Mucosa of stomach (tissue), 1 donor: ENCODE data around the gene ACBD6.

Experiments
- H3K27me3 ChIP-seq: one replicate; pipeline ENCODE4 v1.7.0; 2013; ENCODE audit warnings: mild to moderate bottlenecking, low read length; ENCODE audit not compliant: control insufficient read depth, insufficient read depth
- H3K36me3 ChIP-seq: one replicate; pipeline ENCODE4 v1.7.0; 2013; ENCODE audit warnings: low read length; ENCODE audit not compliant: control insufficient read depth, insufficient read depth
- H3K4me1 ChIP-seq: one replicate; pipeline ENCODE4 v1.7.0; 2013; ENCODE audit warnings: mild to moderate bottlenecking, low read length; ENCODE audit not compliant: control insufficient read depth, insufficient read depth
- H3K4me3 ChIP-seq: one replicate; pipeline ENCODE4 v1.7.0; 2013; ENCODE audit warnings: low read length
- H3K9ac ChIP-seq: one replicate; pipeline ENCODE4 v1.7.0; 2013; ENCODE audit warnings: mild to moderate bottlenecking, low read length, moderate library complexity
- H3K9me3 ChIP-seq: one replicate; pipeline ENCODE4 v1.7.0; 2013; ENCODE audit warnings: mild to moderate bottlenecking, low read length, moderate library complexity; ENCODE audit not compliant: control insufficient read depth
- donor health status: Pancreatic carcinoma.

The ACBD6 gene

DNA sequence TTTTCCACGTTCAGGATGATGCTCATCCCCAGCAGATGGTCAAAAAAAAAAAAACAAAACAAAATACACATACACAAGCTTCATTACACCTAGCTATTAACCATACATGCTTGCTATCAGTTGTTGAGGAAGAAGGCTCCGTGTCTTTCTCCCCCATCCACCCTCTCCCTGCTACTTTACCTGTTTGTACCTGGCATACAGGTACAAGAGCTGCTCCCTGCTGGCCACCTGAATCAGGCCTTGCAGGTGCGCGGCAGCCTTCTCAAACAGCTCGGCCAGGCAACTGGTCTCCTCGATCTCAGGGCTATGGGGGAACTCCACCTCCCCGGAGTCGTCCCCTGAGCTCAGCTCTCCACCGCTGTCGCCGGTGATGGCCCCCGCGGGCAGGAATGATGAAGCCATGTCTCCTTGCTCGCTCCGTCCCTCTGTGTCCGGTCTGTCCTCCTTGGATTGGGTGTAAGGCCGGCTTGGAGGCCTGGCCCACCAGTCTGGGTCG, 464 bp downstream of the ACBD6 start:
- H3K9ac ChIP-seq, result peak overlapping the region; percentile 78
- H3K27me3 ChIP-seq, result no peaks in the 10 kb centered on the region
- H3K36me3 ChIP-seq, result no peaks in the 10 kb centered on the region
- H3K4me3 ChIP-seq, result peak overlapping the region; percentile 87
- H3K9me3 ChIP-seq, result no peaks in the 10 kb centered on the region
- H3K4me1 ChIP-seq, result peaks cover 5% of the 10 kb centered on the region

DNA sequence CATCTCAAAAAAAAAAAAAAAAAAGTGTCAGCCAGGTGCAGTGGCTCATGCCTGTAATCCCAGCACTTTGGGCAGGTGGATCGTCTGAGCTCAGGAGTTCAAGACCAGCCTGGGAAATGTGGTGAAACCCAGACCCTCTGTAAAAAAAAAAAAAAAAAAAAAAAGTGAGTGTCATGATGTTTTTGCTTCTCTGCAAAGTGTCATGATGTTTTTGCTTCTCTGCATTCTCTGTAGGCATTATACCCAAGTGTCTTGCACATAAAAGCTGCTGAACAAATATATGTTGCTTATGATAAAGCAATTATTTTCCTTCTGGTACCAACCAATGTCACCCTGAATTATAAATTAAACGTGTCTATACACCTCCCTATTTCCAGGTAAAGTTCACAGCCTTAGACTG, 1.7 kb downstream of the ACBD6 start:
- no peaks in the 10 kb centered on the region for H3K27me3 ChIP-seq
- no peak overlapping the region for H3K4me3 ChIP-seq
- no peaks in the 10 kb centered on the region for H3K9me3 ChIP-seq
- H3K9ac ChIP-seq, result no peak overlapping the region
- H3K36me3 ChIP-seq, result no peaks in the 10 kb centered on the region
- peaks cover 5% of the 10 kb centered on the region for H3K4me1 ChIP-seq

DNA sequence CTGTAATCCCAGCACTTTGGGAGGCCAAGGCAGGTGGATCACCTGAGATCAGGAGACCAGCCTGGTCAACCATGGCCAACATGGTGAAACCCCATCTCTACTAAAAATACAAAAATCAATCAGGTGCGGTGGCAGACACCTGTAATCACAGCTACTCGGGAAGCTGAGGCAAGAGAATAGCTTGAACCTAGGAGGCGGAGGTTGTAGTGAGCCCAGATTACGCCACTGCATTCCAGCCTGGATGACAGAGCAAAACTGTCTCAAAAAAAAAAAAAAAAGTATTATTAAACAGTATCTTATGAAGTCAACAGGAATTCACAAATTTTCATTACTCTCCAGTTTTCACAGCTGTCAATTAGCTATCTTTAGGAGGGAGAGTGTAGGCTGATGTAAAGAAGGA, 3.8 kb downstream of the ACBD6 start:
- no peaks in the 10 kb centered on the region for H3K9me3 ChIP-seq
- peaks cover 5% of the 10 kb centered on the region for H3K4me1 ChIP-seq
- H3K9ac ChIP-seq, result no peak overlapping the region
- no peaks in the 10 kb centered on the region for H3K27me3 ChIP-seq
- H3K36me3 ChIP-seq, result no peaks in the 10 kb centered on the region
- no peak overlapping the region for H3K4me3 ChIP-seq

DNA sequence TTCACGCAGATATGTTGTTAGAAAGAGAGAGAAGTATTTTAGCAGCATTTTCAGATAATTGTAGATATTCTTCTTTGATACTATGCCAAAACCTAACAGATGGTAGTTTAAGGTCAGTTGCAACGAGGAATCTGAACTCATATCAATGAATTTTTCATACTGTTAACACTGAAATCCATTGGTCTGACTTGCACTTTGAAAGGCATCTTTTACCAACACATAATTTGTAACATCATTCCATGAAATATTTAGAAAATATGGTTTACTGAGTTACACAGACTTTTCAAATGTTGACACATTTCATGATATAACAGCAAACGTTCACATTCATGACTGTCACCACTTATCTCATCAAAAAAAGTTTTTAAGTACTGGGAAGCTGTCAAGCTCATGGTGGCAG, 4.6 kb downstream of the ACBD6 start:
- Histone ChIP-seq H3K9ac (no peak overlapping the region), H3K4me1 (peaks cover 5% of the 10 kb centered on the region)

DNA sequence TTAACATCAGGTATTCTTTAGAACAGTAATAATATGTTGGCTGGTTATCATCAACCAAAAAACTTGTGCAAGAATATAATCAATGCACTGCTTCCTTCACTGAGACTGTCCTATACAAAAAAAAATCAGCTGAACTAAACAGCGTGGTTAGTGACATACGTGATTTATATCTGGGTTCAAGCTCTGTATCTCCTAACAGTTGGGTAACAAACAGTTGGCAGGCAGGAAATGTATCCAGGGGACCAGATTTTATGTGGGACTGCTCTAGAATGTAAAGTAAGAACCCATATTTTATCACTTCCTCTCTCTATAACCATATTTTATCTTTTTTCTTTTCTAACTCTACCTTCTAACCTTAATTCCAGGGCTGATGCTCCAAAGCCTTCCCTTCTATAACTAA, 8.0 kb downstream of the ACBD6 start:
- Histone ChIP-seq H3K4me3 (no peak overlapping the region), H3K4me1 (no peaks in the 10 kb centered on the region), H3K27me3 (no peaks in the 10 kb centered on the region), H3K9me3 (no peaks in the 10 kb centered on the region), H3K9ac (no peak overlapping the region), H3K36me3 (no peaks in the 10 kb centered on the region)

More for the DNA sequence above, 4.6 kb downstream of the ACBD6 start:
- Histone ChIP-seq H3K9me3 (no peaks in the 10 kb centered on the region), H3K36me3 (no peaks in the 10 kb centered on the region), H3K4me3 (no peak overlapping the region), H3K27me3 (no peaks in the 10 kb centered on the region)

DNA sequence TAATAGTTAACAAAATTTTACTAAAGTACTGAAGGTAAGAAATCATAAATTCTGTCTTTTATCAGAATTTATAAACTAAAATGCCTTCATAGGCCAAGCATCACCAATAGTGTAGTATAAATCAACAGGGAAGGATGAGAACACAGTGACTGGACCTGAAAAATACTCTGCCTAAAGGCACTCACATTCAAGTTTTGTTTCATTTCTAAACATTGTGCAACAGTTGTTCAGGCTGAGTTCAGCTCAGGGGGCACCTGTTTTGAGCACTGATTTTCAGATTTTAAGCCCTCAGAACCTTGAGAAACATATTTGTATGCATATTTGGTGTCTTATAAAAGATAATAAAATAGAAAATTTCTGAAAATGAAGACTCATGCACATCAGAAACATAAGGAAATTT, 12.4 kb downstream of the ACBD6 start:
- Histone ChIP-seq H3K9ac (no peak overlapping the region), H3K4me1 (no peaks in the 10 kb centered on the region), H3K27me3 (no peaks in the 10 kb centered on the region), H3K9me3 (no peaks in the 10 kb centered on the region), H3K4me3 (no peak overlapping the region), H3K36me3 (no peaks in the 10 kb centered on the region)

DNA sequence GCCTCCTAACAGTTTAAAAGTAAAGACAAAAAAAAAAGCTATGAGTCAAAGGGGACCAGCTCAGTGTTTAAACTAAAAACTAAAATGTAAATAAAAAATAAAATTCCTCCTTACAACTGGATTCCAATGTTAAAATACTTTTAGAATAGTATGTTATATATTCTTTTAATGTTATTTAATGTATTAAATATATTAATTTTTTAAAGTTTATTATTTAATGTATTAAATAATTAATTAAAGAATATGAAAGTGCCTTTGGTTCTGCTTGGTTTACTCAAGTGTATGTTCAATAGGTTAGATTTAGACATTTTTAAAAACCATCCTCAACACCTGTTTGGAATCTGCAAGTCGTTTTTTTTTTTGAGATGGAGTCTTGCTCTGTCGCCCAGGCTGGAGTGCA, 13.1 kb downstream of the ACBD6 start:
- H3K27me3 ChIP-seq, result no peaks in the 10 kb centered on the region
- no peaks in the 10 kb centered on the region for H3K4me1 ChIP-seq
- H3K9me3 ChIP-seq, result no peaks in the 10 kb centered on the region
- H3K36me3 ChIP-seq, result no peaks in the 10 kb centered on the region
- H3K4me3 ChIP-seq, result no peak overlapping the region
- H3K9ac ChIP-seq, result no peak overlapping the region

DNA sequence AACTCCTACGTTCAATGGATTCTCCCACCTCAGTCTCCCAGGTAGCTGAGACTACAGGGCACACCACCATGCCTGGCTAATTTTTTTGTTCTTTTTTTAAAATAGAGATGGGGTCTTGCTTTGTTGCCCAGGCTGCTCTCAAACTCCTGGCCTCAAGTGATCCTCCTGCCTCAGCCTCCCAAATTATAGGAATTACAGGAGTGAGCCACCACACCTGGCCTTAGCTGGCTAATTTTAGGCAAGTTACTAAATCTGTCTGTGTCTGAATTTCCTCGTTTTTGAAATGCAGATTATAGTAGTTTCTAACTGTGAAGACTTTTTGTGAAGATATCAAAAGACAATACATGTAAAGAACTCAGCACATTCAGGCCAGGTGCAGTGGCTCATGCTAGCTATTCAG, 13.7 kb downstream of the ACBD6 start:
- no peak overlapping the region for H3K4me3 ChIP-seq
- no peaks in the 10 kb centered on the region for H3K4me1 ChIP-seq
- H3K9me3 ChIP-seq, result no peaks in the 10 kb centered on the region
- no peaks in the 10 kb centered on the region for H3K36me3 ChIP-seq
- no peaks in the 10 kb centered on the region for H3K27me3 ChIP-seq
- H3K9ac ChIP-seq, result no peak overlapping the region

DNA sequence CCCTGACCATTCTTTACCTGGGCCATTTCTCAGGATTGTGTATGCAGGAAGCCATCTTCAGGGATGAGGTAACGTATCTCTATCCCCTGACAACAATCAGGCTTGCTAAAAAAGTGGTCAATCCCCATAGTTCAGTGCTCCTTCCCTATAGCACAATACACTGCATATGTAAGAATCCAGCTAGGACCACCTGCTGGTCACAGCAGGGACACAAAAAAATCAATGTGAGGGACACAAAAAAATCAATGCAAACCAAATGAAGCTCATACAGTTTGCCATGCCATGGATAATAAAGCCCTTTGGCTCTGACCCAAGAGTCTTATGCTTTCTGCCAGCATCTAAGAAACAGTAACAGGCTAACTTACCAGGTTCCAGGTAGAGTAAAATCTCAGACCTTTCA, 16.3 kb downstream of the ACBD6 start:
- H3K36me3 ChIP-seq, result no peaks in the 10 kb centered on the region
- H3K27me3 ChIP-seq, result no peaks in the 10 kb centered on the region
- H3K4me1 ChIP-seq, result no peaks in the 10 kb centered on the region
- H3K9ac ChIP-seq, result no peak overlapping the region
- H3K4me3 ChIP-seq, result no peak overlapping the region
- no peaks in the 10 kb centered on the region for H3K9me3 ChIP-seq

DNA sequence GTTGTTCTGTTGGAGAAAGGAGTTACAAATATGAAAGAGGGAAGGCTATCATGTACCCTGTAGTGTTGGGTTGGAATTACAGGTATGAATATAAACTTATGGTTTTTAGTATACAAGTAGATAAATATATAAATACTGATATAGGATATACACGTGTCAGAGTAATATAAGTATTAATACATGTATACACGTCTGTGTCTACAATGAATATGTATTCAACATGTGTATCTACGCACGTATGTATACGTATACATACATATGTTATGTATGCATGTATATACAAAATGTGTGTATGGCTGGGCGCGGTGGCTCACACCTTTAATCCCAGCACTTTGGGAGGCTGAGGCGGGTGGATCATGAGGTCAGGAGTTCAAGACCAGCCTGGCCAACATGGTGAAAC, 17.9 kb downstream of the ACBD6 start:
- Histone ChIP-seq H3K36me3 (no peaks in the 10 kb centered on the region), H3K9me3 (no peaks in the 10 kb centered on the region), H3K9ac (no peak overlapping the region), H3K4me3 (no peak overlapping the region), H3K27me3 (no peaks in the 10 kb centered on the region), H3K4me1 (no peaks in the 10 kb centered on the region)

DNA sequence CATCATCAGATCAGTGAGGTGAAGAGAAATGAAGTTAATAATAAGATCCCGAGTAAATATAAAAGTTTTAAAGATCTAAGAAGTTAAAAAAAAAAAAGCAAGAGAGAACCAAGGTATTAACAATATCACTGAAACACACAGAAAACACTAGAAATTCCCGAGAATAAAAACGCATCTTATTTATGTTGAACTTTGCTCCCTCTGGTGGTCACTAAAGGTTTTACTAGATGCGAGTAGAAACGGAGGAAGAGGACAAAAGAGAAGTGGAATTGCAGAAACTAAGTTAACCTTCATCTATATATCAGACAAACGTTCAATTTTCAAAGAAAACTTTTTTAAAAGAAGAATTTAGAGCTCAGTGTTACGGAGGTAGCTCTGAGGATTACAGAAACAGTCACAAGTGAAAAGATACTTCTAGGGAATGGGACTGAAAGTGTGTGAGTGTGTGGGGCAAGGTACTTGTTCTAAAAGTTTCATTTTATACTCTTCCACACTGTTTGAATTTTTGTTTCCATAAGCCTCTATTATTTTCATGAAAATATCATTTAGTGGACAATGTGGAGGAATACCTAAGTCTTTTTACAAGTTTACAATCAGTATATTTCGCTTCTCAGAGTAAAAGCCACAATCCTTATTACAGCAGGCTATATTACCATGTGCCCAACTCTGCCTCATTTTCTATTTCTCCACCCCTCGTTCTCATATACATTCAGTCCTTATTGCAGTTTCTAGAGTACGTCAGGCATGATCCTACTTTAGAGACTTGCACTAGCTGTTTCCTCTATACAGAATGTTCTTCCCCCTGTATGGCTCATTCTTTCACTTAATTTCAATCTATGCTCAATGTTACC, 19.7 kb downstream of the ACBD6 start:
- Histone ChIP-seq H3K9ac (no peak overlapping the region), H3K4me1 (no peaks in the 10 kb centered on the region), H3K9me3 (no peaks in the 10 kb centered on the region), H3K4me3 (no peak overlapping the region), H3K36me3 (no peaks in the 10 kb centered on the region), H3K27me3 (no peaks in the 10 kb centered on the region)

DNA sequence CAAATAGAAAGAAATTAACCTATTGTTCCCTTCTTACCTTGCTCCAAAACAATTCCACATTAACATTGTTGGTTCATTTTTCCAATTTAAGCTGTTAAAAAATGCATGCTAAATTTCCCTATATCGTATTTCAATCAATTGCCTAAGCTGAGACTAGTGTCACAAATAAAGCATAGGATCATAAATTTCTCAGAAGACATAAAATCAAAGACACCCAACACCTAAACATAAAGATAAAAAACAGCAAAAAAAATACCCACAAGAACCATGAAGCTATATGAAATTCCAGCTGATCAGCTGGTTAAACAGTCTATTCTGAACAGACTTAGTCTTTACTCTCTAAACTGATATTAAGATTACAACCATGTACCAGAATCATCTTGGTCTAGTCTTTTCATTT, 32.3 kb downstream of the ACBD6 start:
- Histone ChIP-seq H3K27me3 (no peaks in the 10 kb centered on the region), H3K4me1 (no peaks in the 10 kb centered on the region), H3K4me3 (no peak overlapping the region), H3K36me3 (no peaks in the 10 kb centered on the region), H3K9me3 (no peaks in the 10 kb centered on the region), H3K9ac (no peak overlapping the region)
